T1000 (cell line): ENCODE measurements around the gene TEKT4.
"Not testable (repeated sequence)": the region's sequence is repeated elsewhere in the genome, so short reads cannot be mapped to it uniquely, and the experiment has no call there.

ENCODE experiments used
- DNase-seq: peaks from one replicate; lab custom pipeline; 2025; ENCODE audit warnings: mixed read lengths; lab: John Stamatoyannopoulos, UW

The TEKT4 gene

DNA sequence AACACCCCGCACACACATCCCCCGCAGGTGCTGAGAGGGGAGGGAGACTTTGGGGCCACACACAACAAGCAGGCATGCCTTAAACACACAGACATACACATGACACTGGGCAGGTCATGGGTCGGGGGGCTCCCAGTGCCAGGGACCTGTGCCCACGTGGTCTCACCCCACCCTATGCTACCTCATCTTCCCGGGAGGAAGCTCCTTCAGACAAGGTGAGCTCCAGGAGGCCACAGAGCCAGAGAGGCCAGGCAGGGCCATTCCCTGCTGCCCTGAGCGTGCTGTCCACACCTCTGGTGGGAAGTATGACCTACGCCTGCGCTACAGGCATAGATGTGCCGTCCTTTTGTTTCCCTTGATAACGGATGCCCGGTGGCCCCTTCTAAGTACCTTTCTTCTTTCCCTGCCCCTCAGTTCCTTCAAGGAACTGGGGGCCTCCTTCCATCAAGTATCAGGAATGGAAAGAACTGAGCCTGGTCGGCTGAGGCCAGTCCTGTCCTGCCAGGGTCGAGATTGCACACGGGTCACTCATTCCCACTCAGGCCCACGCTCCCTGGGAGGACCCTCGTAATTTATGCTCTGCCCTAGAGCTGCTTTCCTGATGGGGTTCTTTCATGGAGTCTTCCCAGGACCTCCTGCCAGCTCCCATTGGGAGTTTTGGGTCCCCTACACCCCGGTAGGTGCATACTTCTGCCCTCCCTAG lies 4.7 kb downstream of the TEKT4 start:
- no peak for DNase-seq

DNA sequence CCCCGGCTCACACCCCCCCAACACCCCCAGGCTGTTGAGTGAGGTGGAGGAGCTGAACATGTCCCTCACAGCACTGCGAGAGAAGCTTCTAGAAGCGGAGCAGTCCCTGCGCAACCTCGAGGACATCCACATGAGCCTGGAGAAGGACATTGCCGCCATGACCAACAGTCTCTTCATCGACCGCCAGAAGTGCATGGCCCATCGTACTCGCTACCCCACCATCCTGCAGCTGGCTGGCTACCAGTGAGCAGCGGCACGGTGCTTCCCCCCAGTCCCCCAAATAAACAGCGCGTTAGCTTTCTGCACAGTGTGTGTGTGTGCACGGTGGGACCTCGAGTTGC lies 5.3 kb downstream of the TEKT4 start:
- DNase-seq = no peak

DNA sequence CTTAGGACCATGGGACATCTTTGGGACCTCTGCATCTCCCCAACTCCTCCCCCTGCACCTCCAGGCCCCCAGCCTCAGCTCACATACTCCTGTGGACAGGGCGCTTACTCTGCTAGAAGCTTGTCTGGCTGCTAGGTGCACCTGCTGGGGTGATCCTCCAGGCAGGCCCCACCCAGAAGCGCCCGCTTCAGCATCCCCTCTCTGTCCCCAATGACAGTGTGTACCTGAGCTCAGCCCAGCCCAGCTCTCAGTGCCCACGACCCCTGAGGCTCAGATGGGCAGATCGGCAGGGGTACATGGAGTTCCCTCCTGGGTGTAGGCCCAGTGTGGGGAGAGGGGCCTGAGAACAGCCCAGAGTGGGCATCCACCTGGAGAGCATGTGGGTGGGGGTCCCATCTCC lies 5.9 kb downstream of the TEKT4 start:
- DNase-seq = no peak

DNA sequence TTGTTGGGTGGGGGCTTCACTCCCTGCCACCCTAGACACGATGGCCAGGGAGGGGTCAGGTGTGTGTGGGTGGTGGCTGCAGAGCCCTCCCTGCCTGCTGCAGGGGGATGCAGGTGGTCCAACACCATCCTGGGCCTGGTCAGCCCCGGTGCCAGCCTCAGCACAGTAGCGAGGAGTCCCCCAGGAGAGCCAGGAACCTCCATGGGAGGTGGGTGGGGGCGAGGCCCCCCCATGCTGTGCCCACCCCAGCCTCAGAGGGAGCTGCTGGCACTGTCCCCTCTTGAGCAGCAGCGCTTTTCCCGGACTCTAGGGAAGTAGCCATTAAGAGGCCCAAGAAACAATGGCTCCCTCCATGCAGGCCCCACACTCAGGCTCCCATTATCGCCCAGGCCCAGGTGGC lies 7.3 kb downstream of the TEKT4 start:
- not testable (repeated sequence) for DNase-seq

DNA sequence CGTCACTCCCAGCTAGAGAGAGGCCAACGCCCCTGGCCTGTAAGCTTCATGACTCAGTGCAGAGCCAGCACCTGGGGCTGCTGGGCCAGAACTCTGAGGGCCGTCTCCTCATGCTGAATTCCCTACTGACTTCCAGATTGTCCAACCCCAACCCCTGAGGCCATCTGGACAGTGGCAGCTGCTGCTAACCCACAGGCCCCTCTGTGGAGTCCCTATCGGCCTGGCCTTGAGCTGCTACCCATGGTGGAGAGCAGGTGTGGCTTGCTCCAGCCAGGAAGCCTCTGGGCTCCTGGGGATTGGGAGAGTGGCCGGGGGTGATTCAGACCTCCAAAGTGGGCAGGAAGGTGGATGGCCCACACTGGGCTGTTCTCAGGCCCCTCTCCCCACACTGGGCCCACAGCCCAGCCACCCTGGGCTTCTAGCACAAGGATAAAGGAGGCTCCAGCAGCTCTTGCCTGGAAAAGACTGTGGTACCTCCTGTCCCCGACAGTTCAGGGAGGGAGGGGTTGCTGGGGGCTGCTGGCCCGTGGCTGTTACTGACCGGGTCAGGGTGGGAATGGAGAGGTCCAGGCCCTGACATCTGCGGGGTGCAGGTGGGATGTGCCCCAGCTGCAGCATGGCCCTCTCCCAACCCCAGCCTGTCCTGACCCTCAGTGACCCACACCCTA lies 8.2 kb downstream of the TEKT4 start:
- DNase-seq = no peak

DNA sequence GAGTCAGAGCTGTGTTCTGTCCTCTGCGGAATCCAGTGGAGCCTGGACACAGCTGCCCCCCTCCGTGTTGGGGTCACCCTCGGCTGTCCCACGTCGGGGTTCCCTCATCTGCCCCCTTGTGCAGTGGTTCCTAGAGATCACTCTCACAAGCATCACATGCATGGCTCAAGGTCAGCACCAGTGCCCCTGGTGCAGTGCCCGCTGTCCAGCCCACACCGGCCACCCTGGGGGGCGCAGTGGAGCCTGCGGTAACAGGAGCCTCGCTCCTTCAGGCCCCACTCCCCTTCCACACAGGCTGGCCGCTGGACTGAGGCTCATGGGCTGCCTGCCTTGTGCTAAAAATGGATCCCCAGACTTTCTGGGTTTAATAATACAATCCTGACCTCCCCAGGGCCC lies 8.8 kb downstream of the TEKT4 start:
- DNase-seq = no peak

DNA sequence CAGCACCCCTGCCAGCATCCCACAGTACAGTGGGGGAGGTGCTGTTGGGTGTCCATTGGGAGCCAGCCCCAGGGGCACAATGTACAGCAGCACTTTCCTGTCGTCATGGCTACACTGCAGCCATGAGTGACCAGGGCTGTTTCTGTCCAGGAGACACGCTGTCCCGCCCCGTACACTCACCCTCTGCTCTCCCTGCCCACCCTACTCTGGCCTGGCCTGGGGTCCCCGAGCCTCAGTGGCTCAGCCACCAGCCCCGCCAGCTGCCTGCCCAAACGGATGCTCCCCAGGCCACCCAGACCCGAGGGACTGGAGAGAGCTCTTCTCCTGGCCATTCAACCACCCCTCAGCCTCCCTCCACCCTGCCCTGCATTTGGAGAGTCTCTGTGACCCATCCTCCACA lies 9.3 kb downstream of the TEKT4 start:
- no peak for DNase-seq

DNA sequence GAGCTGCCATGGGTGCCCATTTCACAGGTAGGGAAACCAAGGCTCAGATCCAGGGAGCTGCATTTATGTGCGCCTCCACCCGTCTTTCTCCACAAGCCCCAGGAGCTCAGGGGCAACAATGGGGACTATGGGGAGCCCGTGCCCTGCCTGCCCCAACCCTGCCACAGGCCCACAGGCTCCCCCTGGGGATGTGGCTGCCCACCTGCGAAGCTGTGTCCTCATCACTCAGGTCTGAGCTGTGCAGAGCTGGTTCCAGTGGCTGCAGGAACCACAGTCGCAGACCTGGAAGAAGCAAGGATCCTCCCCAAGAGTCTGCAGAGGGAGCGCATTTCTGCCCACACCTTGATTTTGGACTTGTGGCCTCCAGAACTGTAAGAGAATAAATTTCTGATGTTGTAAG lies 9.8 kb downstream of the TEKT4 start:
- DNase-seq = no peak

DNA sequence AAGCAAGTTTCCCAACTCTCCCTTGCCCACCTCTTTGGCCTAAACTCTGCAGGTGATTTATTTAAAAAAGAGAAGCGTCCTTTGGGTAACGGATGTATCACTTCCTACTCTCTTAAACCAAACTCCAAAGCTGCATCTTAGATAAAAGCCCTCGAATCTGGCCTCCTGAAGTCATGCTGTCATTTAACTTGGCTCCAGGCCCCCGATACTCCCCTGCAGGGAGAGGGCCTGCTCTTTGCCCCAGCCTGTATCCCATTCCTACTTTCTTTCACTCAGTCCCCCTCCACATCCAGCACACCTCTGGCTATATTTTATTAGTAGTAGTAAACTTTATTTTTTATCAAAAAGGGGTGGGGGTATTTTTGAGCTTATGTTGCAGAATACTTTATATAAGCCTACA lies 19.0 kb downstream of the TEKT4 start:
- no peak for DNase-seq

DNA sequence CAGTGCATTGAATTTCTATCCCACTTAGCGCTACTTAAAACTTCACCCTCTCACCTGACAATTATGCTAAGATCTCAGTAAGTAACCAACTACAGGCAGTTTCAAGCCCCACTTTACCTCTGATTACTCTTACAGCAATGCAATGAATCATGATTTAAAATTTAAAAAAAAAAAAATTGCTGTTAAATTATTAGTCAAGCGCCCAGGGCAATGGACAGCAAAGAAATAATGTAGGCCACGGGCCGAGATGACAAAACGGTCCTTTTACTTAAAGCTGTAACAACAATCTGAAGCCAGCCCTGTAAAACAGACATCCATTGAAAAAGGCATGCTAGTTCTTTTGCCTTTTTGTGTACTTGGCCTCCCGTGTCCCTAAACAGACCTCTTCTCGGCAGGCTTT lies 24.0 kb downstream of the TEKT4 start:
- DNase-seq = not testable (repeated sequence)

DNA sequence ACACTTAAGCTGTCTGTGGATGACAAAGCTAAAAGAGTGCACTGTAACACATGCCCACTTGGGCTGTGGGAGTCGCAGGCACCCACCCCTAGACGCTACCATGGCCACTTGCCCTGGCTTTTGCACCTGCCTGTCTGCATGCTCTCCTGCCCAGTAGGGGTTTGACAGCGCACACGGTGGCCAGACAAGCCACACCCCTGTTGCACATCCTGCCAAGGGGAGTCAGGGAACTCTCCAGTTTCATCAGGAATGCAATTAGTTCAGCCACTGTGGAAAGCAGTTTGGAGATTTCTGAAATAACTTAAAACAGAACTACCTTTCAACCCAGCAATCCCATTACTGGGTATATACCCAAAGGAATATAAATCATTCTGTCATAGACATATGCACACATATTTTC lies 35.7 kb downstream of the TEKT4 start:
- not testable (repeated sequence) for DNase-seq

DNA sequence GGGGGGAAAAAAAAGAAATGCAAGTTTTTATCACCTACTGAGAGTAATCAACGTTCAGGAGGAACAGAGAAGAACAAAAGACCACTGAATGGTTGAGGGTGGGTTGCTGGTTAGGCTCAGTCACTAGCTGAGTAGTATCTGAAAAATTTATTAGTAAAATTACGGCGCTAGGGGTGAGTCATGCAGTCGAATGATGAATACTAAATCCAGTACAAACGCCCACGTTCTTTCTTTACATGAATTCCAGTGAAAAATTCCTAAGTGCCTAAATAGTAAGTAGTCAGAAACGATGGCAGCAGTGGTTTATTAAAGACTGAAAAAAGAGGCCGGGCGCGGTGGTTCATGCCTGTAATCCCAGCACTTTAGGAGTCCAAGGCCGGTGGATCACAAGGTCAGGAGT lies 52.0 kb downstream of the TEKT4 start:
- DNase-seq = no peak

DNA sequence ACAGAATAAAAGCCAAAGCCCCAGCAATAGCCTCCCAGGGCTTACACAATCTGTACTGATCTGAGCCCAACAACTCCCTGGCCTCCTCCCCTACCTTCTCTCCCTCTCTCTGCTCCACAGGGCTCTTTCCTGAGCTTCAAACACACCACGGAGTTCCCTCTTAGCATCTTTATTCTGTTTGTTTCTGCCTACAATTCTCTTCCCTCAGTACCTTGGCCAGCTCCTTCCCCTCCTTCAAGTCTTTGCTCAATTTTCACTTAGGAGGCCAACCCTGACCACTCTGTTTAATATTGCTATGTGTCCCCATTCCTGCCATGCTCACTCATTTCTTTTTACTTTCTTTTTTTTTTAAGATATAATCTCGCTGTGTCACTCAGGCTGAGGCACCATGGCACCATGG lies 53.8 kb downstream of the TEKT4 start:
- DNase-seq = not testable (repeated sequence)
